B cell (primary cell): ENCODE measurements around the gene PFDN5. TPM values are rescaled to one million over a fixed set of nuclear protein-coding genes. Genes with fewer than 3 reads are reported as not detected.
"Not testable (repeated sequence)": the region's sequence is repeated elsewhere in the genome, so short reads cannot be mapped to it uniquely, and the experiment has no call there.

ENCODE experiments used
- ATAC-seq: fragments of 200-7000 bp; cut with Tn5 transposase; one replicate; pipeline ENCODE4 v1.10.0; 2021; ENCODE audit warnings: low read depth, mild to moderate bottlenecking, moderate number of reproducible peaks, moderate library complexity
- CTCF ChIA-PET: fragments of 350-600 bp; sonication (Branson Sonifier 250); formaldehyde crosslinking; loops from one replicate; lab custom pipeline; 2021; ENCODE audit warnings: antibody characterized with exemption, inconsistent platforms; lab: Charles Lee
- POLR2A ChIA-PET: fragments of 350-600 bp; sonication (Branson Sonifier 250); formaldehyde crosslinking; loops from one replicate; lab custom pipeline; 2021; ENCODE audit warnings: antibody characterized with exemption; lab: Charles Lee
- DNase-seq: peaks from one replicate; pipeline ENCODE4 v3.0.0; 2013
- H2AFZ ChIP-seq: 2 replicates; pipeline ENCODE4 v1.6.1; 2012; ENCODE audit warnings: mild to moderate bottlenecking, low read depth, low read length; ENCODE audit not compliant: insufficient read depth, poor library complexity, severe bottlenecking
- H3K27ac ChIP-seq, 2 donors: 1 replicate in 1 of 2; 2 replicates in 1 of 2; pipeline ENCODE4 v1.5.1; 2012 to 2013; ENCODE audit warnings: low read length in 2 of 2, mild to moderate bottlenecking in 2 of 2, moderate library complexity in 1 of 2
- H3K27me3 ChIP-seq, 4 experiments: fragments of 200-600 bp in 1 of 4; sonication (generic) in 1 of 4; replicated peaks in 1 of 4; 1 replicate in 2 of 4; 2 replicates in 2 of 4; pipeline versions ENCODE4 v1.6.1 to v1.7.0; 2013 to 2016; ENCODE audit warnings: low read length in 3 of 4, mild to moderate bottlenecking in 2 of 4, mixed read lengths in 1 of 4, moderate library complexity in 1 of 4; ENCODE audit not compliant: insufficient read depth in 4 of 4, control insufficient read depth in 3 of 4; ENCODE audit errors: control extremely low read depth in 1 of 4
- H3K36me3 ChIP-seq, 2 experiments: replicated peaks in 1 of 2; 1 replicate in 1 of 2; 2 replicates in 1 of 2; pipeline versions ENCODE4 v1.6.1 to v1.7.1; 2013; ENCODE audit warnings: low read length in 1 of 2; ENCODE audit not compliant: insufficient read depth in 2 of 2, control insufficient read depth in 1 of 2; ENCODE audit errors: control extremely low read depth in 1 of 2, extremely low read depth in 1 of 2
- H3K4me1 ChIP-seq, 2 donors: fragments of 200-600 bp in 1 of 2; sonication (generic) in 1 of 2; 1 replicate in 1 of 2; 2 replicates in 1 of 2; pipeline versions ENCODE4 v1.5.1 to v1.6.1; 2013 to 2017; ENCODE audit warnings: low read length in 2 of 2; ENCODE audit not compliant: control insufficient read depth in 2 of 2, insufficient read depth in 2 of 2
- H3K4me2 ChIP-seq: replicated peaks from 2 replicates; pipeline ENCODE3; 2012; ENCODE audit warnings: mild to moderate bottlenecking, low read depth, low read length; ENCODE audit not compliant: poor library complexity, severe bottlenecking
- H3K4me3 ChIP-seq, 5 experiments: fragments of 200-600 bp in 1 of 5; sonication (generic) in 1 of 5; 1 replicate in 3 of 5; 2 replicates in 2 of 5; pipeline versions ENCODE4 v1.5.1 to v1.7.0; 2011 to 2016; ENCODE audit warnings: low read length in 4 of 5, mild to moderate bottlenecking in 4 of 5, low read depth in 2 of 5, control low read depth in 1 of 5, moderate library complexity in 1 of 5; ENCODE audit not compliant: insufficient read depth in 1 of 5; ENCODE audit errors: control extremely low read depth in 1 of 5, extremely low read depth in 1 of 5
- H3K79me2 ChIP-seq: fragments of 200-600 bp; sonication (generic); one replicate; pipeline ENCODE4 v1.6.0; 2016; ENCODE audit warnings: low read length; ENCODE audit not compliant: control insufficient read depth, insufficient read depth
- H3K9ac ChIP-seq: fragments of 200-600 bp; sonication (generic); 2 replicates; pipeline ENCODE4 v1.6.1; 2017; ENCODE audit warnings: mild to moderate bottlenecking, low read length, moderate library complexity
- H3K9me3 ChIP-seq, 3 donors: one replicate each; pipeline versions ENCODE4 v1.6.1 to v1.7.1; 2013; ENCODE audit warnings: low read length in 2 of 3; ENCODE audit not compliant: control insufficient read depth in 2 of 3, insufficient read depth in 1 of 3; ENCODE audit errors: control extremely low read depth in 1 of 3
- H4K20me1 ChIP-seq: 2 replicates; pipeline ENCODE4 v1.6.0; 2012; ENCODE audit warnings: mild to moderate bottlenecking, low read length; ENCODE audit not compliant: insufficient read depth, control insufficient read depth, poor library complexity, severe bottlenecking
- H3K27ac Mint-ChIP-seq: one replicate; pipeline ENCODE4 v1.8.0; 2021; ENCODE audit warnings: mixed read lengths
- H3K27me3 Mint-ChIP-seq: one replicate; pipeline ENCODE4 v1.8.0; 2021; ENCODE audit warnings: mixed read lengths
- H3K4me1 Mint-ChIP-seq: one replicate; pipeline ENCODE4 v1.8.0; 2021; ENCODE audit warnings: mixed read lengths
- H3K4me3 Mint-ChIP-seq: one replicate; pipeline ENCODE4 v1.8.0; 2021; ENCODE audit warnings: mixed read lengths
- H3K9me3 Mint-ChIP-seq: one replicate; pipeline ENCODE4 v1.8.0; 2022; ENCODE audit warnings: mixed read lengths; ENCODE audit not compliant: insufficient read depth
- CTCF ChIP-seq: fragments of 200-600 bp; IDR thresholded peaks from one replicate; pipeline ENCODE4 v1.8.0; 2022; ENCODE audit warnings: antibody characterized with exemption, mild to moderate bottlenecking
- EZH2 ChIP-seq: IDR thresholded peaks from 2 replicates; pipeline ENCODE4 v1.6.1; 2012; ENCODE audit warnings: borderline replicate concordance, low read depth, mild to moderate bottlenecking, moderate library complexity, low read length; ENCODE audit not compliant: insufficient read depth, poor library complexity, severe bottlenecking
- WGBS: methylation state at CpG from one replicate; pipeline ENCODE4 v1.1.5; 2013; ENCODE audit warnings: missing lambda C conversion rate; ENCODE audit not compliant: insufficient coverage; 5-methylcytosine and 5-hydroxymethylcytosine counted together
- intact Hi-C: fragments of 100-400 bp; cut with micrococcal nuclease; formaldehyde crosslinking; loops from one replicate; pipeline ENCODE4 v1.10.0; 2022
- polyA plus RNA-seq: library from polyadenylated mRNA; depleted of rRNA; stranded (reverse); fragments of >200 nt; gene quantifications from 2 replicates; pipeline ENCODE4 v1.2.3, GENCODE V29; 2012
- total RNA-seq, 2 donors: library from RNA; stranded (reverse); fragments of 120-200 nt in 1 of 2; gene quantifications; 1 replicate in 1 of 2; 2 replicates in 1 of 2; pipeline versions ENCODE4 v1.2.3 to v1.2.4, GENCODE V29; 2013 to 2022

The PFDN5 gene
- total and polyA plus RNA-seq, 2 donors (not counting 1 experiment from before 2014, with no cell fraction given): 654 to 1,584 TPM

- Histone ChIP-seq H3K4me3 (no peak overlapping the region), H3K4me2 (no peak overlapping the region), H3K27me3 (peaks cover 0 to 39% (median 14%) of the 10 kb centered on the region in 4 experiments), H3K36me3 (no peaks in the 10 kb centered on the region), H3K79me2 (no peaks in the 10 kb centered on the region), H3K4me1 (peaks cover 7 to 8% of the 10 kb centered on the region in 2 donors), H3K9me3 (no peaks in the 10 kb centered on the region), H3K27ac (no peak overlapping the region), H3K9ac (no peak overlapping the region), H2AFZ (no peak overlapping the region), H4K20me1 (no peaks in the 10 kb centered on the region)
- ATAC-seq (no peak), DNase-seq (no peak)
- no peak for TF ChIP-seq CTCF
- TF ChIP-seq EZH2: no peak
- Mint-ChIP-seq H3K27me3 (peaks cover 54% of the 10 kb centered on the region), H3K27ac (no peak overlapping the region), H3K9me3 (no peaks in the 10 kb centered on the region), H3K4me3 (no peak overlapping the region), H3K4me1 (peaks cover 6% of the 10 kb centered on the region)
- ChIA-PET POLR2A (no interaction called here), CTCF (interaction anchor here (1.5 to 15.1 kb wide), 4 partner anchors 9 to 91 kb away, joined by 5 to 353 read pairs (median 9); partner anchors contain the start of gene AAAS)
- intact Hi-C loops: no loop called here
- WGBS: 100% methylated on average over 3 of the region's 5 CpGs
These were observed 35.3 kb downstream of the PFDN5 start for GRCh38 chr12:53330671-53331070.

DNA sequence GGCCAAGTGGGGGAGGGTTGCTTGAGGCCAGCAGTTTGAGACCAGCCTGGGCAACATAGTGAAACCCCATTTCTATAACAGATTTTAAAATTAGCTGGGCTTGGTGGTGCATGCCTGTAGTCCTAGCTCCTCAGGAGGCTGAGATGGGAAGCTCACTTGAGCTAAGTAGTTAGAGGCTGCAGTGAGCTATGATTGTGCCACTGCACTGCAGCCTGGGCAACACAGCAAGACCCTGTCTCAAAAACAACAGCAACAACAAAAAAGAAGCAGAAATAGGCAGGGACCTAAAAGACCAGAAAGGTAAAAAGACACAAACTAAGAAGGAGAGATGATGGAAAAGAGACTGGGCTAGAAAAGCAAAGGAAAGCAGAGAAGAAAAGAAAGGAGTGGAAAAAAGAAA, 37.0 kb downstream of the PFDN5 start:
- H3K4me1 Mint-ChIP-seq, H3K9me3 Mint-ChIP-seq, ATAC-seq, H4K20me1 ChIP-seq, H3K4me3 ChIP-seq, H3K36me3 ChIP-seq, DNase-seq, H3K79me2 ChIP-seq, H3K4me2 ChIP-seq, POLR2A ChIA-PET, H3K9me3 ChIP-seq, intact Hi-C loops, H3K27ac Mint-ChIP-seq, H2AFZ ChIP-seq, H3K4me3 Mint-ChIP-seq, H3K9ac ChIP-seq, H3K27ac ChIP-seq: not testable (repeated sequence)
- H3K27me3 ChIP-seq: peaks cover 0 to 50% (median 21%) of the 10 kb centered on the region in 4 experiments
- CTCF ChIA-PET: interaction anchor here (0.9 to 15.1 kb wide), 3 partner anchors 11 to 120 kb away, joined by 3 to 353 read pairs (median 12); partner anchors contain the start of gene AAAS
- H3K27me3 Mint-ChIP-seq: peaks cover 64% of the 10 kb centered on the region
- H3K4me1 ChIP-seq: peaks cover 10 to 13% of the 10 kb centered on the region in 2 donors
